ENCODE results near the gene RNF213. TPM values are rescaled to one million over a fixed set of nuclear protein-coding genes. Genes with fewer than 3 reads are reported as not detected.

Gene RNF213
- total and polyA plus RNA-seq, 2 of the 8 experiments (the other 6 are each of a cell fraction or from before 2014, with no cell fraction given), result 33.8 to 62.8 TPM

- no peak for TF ChIP-seq CHD7 (IDR thresholded peaks at IDR 0.05; ENCODE audit: insufficient replicate concordance, low read length)
- no peak for TF ChIP-seq TEAD4 (IDR thresholded peaks at IDR 0.05; ENCODE audit: low read depth, low read length)
- no peak for TF ChIP-seq EZH2 (IDR thresholded peaks at IDR 0.05; ENCODE audit: low read depth, low read length, severe bottlenecking)
- no peak for TF ChIP-seq GABPA (IDR thresholded peaks at IDR 0.05; ENCODE audit: borderline replicate concordance, insufficient read depth, low read length)
- no peak for TF ChIP-seq HDAC6 (IDR thresholded peaks at IDR 0.05; ENCODE audit: low read depth, low read length)
- no peak for TF ChIP-seq KDM4A (IDR thresholded peaks at IDR 0.05; ENCODE audit: low read depth, low read length, severe bottlenecking)
- no peak for TF ChIP-seq SP1 (IDR thresholded peaks at IDR 0.05; ENCODE audit: low read depth, low read length)
These were observed 124.4 kb downstream of the RNF213 start (continued) for GRCh38 chr17:80385046-80385445.

All from H1 (cell line).